Astrocyte (in vitro differentiated cells and primary cell): ENCODE data around the gene PRR16.
"Not testable (repeated sequence)": the region's sequence is repeated elsewhere in the genome, so short reads cannot be mapped to it uniquely, and the experiment has no call there.

ENCODE experiments used
- CTCF ChIP-seq: IDR thresholded peaks from 2 replicates; pipeline ENCODE4 v1.5.1; 2011; ENCODE audit warnings: low read depth, mild to moderate bottlenecking, inconsistent platforms, low read length, moderate library complexity; ENCODE audit not compliant: insufficient read depth
- EZH2 ChIP-seq: IDR thresholded peaks from 2 replicates; pipeline ENCODE4 v1.6.1; 2012; ENCODE audit warnings: mild to moderate bottlenecking, low read length, inconsistent platforms; ENCODE audit not compliant: insufficient read depth

DNA sequence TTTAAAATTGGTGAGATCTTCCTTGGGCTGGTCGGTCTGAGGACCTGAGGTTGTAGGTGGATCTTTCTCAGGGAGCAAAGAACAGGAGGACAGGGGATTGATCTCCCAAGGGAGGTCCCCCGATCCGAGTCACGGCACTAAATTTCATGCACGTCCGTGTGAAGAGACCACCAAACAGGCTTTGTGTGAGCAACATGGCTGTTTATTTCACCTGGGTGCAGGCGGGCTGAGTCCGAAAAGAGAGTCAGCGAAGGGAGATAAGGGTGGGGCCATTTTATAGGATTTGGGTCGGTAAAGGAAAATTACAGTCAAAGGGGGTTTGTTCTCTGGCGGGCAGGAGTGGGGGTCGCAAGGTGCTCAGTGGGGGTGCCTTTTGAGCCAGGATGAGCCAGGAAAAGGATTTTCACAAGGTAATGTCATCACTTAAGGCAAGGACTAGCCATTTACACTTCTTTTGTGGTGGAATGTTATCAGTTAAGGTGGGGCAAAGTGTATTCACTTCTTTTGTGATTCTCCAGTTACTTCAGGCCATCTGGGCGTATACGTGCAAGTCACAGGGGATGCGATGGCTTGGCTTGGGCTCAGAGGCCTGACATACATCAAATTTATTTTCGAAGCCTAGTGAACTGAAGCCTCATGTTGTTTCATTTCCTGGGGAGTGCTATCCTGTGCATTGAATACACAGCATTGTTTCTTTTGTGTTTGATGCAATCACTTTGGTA is 238.9 kb downstream of the PRR16 start:
- TF ChIP-seq CTCF, EZH2: not testable (repeated sequence)
